HG03439 (cell line): ENCODE measurements around the gene HIRIP3.
A peak's percentile ranks its signal among the peaks of the same experiment; 100 is the strongest.
"Not testable (repeated sequence)": the region's sequence is repeated elsewhere in the genome, so short reads cannot be mapped to it uniquely, and the experiment has no call there.

Source experiments
- ATAC-seq: cut with Tn5 transposase; IDR thresholded peaks from one replicate; pipeline ENCODE4 v1.9.1; 2021; ENCODE audit warnings: mild to moderate bottlenecking, moderate library complexity; ENCODE audit not compliant: unreplicated experiment

HIRIP3 gene

GRCh38 chr16:29962344-29962994, 32.9 kb downstream of the HIRIP3 start:
- ATAC-seq: no peak

- ATAC-seq: peak; percentile 88
Observed at GRCh38 chr16:29961479-29962343, 33.7 kb downstream of the HIRIP3 start, which contains the start of gene TMEM219. TSS of gene TMEM219 (plus strand) at chr16:29962079. CDS start at chr16:29963144, 1,065 bp downstream.

DNA sequence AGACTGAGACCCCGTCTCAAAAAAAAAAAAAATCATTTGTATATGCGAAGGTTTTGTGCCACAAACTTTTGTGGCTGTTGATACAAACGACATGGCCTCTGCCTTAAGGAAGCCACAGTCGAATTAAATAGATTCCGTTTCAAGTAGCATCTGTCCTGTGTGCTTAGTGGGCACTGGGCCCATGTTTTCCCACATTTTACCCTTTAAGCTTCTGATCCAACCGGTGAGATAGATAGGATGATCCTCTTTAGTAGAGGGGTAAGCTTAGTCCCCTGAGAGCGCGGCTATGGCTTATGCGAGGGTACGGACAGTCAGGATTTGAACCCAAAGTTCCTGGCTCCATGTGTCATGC, 34.3 kb downstream of the HIRIP3 start:
- ATAC-seq: no peak

DNA sequence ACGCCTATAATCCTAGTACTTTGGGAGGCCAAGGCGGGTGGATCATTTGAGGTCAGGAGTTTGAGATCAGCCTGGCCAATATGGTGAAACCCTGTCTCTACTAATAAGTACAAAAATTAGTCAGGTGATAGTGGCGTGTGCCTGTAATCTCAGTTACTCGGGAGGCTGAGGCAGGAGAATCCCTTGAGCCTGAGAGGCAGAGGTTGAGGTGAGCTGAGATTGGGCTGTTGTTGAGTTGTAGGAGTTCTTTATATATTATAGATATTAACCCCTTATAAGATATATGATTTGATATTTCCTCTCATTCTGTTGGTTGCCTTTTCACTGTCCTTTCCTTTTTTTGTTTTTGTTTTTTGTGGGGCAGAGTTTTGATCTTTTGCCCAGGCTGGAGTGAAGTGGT, 35.6 kb downstream of the HIRIP3 start:
- ATAC-seq: not testable (repeated sequence)

DNA sequence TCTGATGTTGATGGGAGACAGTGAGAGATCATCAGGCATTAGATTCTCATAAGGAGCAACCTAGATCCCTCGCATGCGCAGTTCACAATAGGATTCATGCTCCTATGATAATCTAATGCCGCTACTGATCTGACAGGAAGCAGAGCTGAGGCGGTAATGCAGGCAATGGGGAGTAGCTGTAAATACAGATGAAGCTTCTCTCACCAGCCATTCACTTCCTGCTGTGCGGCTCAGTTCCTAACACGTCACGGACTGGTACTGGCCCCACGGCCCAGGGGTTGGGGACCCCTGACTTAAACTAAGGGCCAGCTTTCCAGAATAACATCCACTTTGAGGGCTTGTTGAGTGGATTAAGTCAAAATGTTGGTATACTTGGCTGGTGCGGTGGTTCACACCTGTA, 36.1 kb downstream of the HIRIP3 start:
- ATAC-seq: no peak

- ATAC-seq: no peak
Observed at GRCh38 chr16:29958756-29959155, 36.7 kb downstream of the HIRIP3 start.

DNA sequence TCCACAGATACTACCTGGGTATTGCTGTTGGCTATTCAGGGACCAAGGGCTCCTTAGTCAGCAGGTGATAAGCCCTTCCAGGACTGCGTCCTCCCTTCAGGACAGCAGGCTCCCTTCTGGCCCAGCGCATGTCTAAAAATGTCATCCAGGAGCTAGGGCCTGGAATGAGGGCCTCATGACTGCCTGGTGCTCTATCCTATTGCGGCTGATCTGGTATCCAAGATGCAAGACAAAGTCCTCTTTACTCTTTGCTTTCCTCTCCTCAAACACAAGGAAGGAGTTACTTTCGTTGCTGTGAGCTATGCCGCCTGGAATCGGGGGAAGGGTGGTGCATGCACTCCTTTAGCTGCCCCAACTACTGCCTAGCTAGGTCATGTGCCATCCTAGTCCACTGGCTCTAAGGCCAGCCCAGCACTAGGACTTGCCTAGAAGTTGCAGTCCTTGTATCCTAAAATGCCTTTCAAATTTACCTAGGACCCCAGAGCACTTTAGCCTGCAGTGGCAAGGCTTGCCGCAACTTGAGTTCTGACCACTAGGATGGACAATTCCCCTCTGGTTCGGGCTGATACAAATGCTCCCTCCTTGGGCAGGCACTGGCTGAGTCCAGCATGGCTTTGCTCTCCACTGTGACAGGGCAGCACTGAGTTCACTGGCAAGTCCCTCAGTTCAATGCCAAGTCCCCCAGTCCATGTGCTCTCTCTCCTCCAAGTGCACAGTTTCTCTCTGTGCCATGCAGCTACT, 43.6 kb downstream of the HIRIP3 start:
- no peak for ATAC-seq

DNA sequence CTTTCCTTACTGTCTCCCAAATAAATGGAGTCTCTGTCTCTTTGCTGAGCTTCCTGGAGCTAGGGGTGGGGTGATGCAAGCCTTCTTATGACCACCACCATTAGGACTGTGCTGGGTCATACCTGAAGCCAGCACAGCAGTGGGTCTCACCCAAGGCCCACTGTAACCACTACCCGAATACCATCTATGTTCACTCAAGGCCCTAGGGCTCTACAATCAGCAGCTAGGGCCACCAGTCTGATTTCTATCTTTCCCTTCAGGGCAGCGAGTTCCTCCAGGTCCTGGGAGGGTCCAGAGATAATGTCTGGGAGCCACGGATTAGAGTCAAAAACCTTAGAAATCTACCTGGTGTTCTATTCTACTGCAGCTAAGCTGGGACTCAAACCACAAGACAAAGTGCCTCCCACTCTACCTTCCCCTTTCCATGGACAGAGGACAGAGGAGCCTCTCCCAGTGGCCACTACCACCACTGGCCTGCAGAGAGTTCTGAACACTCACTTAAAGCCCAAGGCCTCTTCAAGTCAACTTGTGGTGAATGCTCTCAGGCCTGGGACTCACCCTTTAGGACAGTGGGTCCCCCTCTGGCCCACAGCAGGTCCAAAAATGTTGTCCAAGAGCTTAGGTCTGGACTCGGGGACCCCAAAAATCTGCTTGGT, 44.5 kb downstream of the HIRIP3 start:
- ATAC-seq: no peak

DNA sequence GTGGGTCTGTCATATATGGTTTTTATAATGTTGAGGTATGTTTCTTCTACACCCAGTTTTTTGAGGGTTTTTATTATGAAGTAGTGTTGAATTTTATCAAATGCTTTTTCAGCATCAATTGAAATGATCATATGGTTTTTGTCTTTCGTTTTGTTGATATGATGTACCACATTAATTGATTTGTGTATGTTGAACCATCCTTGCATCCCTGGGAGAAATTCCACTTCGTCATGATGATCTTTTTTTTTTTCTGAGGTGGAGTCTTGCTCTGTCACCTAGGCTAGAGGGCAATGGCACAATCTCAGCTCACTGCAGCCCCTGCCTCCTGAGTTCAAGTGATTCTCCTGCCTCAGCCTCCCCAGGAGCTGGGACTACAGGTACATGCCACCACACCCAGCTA, 47.5 kb downstream of the HIRIP3 start:
- no peak for ATAC-seq

- ATAC-seq: no peak
Observed at GRCh38 chr16:29943846-29944799, 51.3 kb downstream of the HIRIP3 start.
